H9 (cell line): ENCODE data around the gene CASP4. TPM values are rescaled to one million over a fixed set of nuclear protein-coding genes. Genes with fewer than 3 reads are reported as not detected.
A peak's percentile ranks its signal among the peaks of the same experiment; 100 is the strongest.

Experiments used
- DNase-seq: peaks from one replicate; pipeline ENCODE4 v3.0.0-alpha.2; 2017
- H2AFZ ChIP-seq: one replicate; pipeline ENCODE4 v1.6.1; 2013; ENCODE audit warnings: mild to moderate bottlenecking, low read length, control low read depth, moderate library complexity
- H2AK5ac ChIP-seq: 2 replicates; pipeline ENCODE4 v1.6.1; 2013; ENCODE audit warnings: low read length, control low read depth, mixed read lengths; ENCODE audit not compliant: insufficient read length
- H2BK120ac ChIP-seq: one replicate; pipeline ENCODE4 v1.6.1; 2013; ENCODE audit warnings: low read depth, mild to moderate bottlenecking, low read length, control low read depth, inconsistent platforms; ENCODE audit not compliant: poor library complexity, severe bottlenecking
- H2BK12ac ChIP-seq: 2 replicates; pipeline ENCODE4 v1.6.1; 2013; ENCODE audit warnings: low read length, control low read depth, mixed read lengths, low read depth; ENCODE audit not compliant: insufficient read length
- H2BK15ac ChIP-seq: 2 replicates; pipeline ENCODE4 v1.6.1; 2013; ENCODE audit warnings: low read depth, low read length, control low read depth
- H2BK20ac ChIP-seq: one replicate; pipeline ENCODE4 v1.6.1; 2013; ENCODE audit warnings: low read depth, mild to moderate bottlenecking, low read length, control low read depth, inconsistent platforms; ENCODE audit not compliant: poor library complexity, severe bottlenecking
- H2BK5ac ChIP-seq: 2 replicates; pipeline ENCODE4 v1.6.1; 2013; ENCODE audit warnings: low read length, control low read depth, mixed read lengths; ENCODE audit not compliant: insufficient read length
- H3K14ac ChIP-seq: 2 replicates; pipeline ENCODE4 v1.6.1; 2013; ENCODE audit warnings: low read length, control low read depth; ENCODE audit not compliant: insufficient read depth
- H3K18ac ChIP-seq: 2 replicates; pipeline ENCODE4 v1.6.1; 2013; ENCODE audit warnings: low read depth, mild to moderate bottlenecking, mixed read lengths, low read length, control low read depth; ENCODE audit not compliant: insufficient read length
- H3K23ac ChIP-seq: 2 replicates; pipeline ENCODE4 v1.6.1; 2013; ENCODE audit warnings: low read length, control low read depth, mixed read lengths, low read depth; ENCODE audit not compliant: insufficient read length
- H3K23me2 ChIP-seq: 2 replicates; pipeline ENCODE4 v1.6.1; 2013; ENCODE audit warnings: low read depth, mild to moderate bottlenecking, mixed read lengths, low read length, control low read depth; ENCODE audit not compliant: insufficient read length, poor library complexity, severe bottlenecking
- H3K27ac ChIP-seq: 2 replicates; pipeline ENCODE4 v1.5.1; 2013; ENCODE audit warnings: low read length, control low read depth, mixed read lengths, low read depth; ENCODE audit not compliant: insufficient read length
- H3K27me3 ChIP-seq: 2 replicates; pipeline ENCODE4 v1.6.1; 2013; ENCODE audit warnings: low read length, control low read depth, inconsistent platforms; ENCODE audit not compliant: insufficient read depth
- H3K4ac ChIP-seq: 2 replicates; pipeline ENCODE4 v1.6.1; 2013; ENCODE audit warnings: low read depth, mild to moderate bottlenecking, control low read depth, inconsistent platforms, low read length, moderate library complexity
- H3K4me1 ChIP-seq: 2 replicates; pipeline ENCODE4 v1.6.1; 2013; ENCODE audit warnings: low read length, control low read depth, inconsistent platforms; ENCODE audit not compliant: insufficient read depth
- H3K4me2 ChIP-seq: 2 replicates; pipeline ENCODE4 v1.6.1; 2013; ENCODE audit warnings: low read length, control low read depth, mixed read lengths; ENCODE audit not compliant: insufficient read length, insufficient read depth
- H3K56ac ChIP-seq: 2 replicates; pipeline ENCODE4 v1.6.1; 2013; ENCODE audit warnings: low read depth, mild to moderate bottlenecking, mixed read lengths, low read length, control low read depth; ENCODE audit not compliant: insufficient read length
- H3K79me1 ChIP-seq: 2 replicates; pipeline ENCODE4 v1.6.1; 2013; ENCODE audit warnings: low read depth, mild to moderate bottlenecking, moderate library complexity, low read length, control low read depth, inconsistent platforms; ENCODE audit not compliant: insufficient read depth, poor library complexity, severe bottlenecking
- H3K79me2 ChIP-seq: 2 replicates; pipeline ENCODE4 v1.6.1; 2013; ENCODE audit warnings: low read length, control low read depth, inconsistent platforms; ENCODE audit not compliant: insufficient read depth
- H3K9ac ChIP-seq: 2 replicates; pipeline ENCODE4 v1.6.1; 2013; ENCODE audit warnings: low read length, control low read depth, mixed read lengths; ENCODE audit not compliant: insufficient read length; ENCODE audit errors: extremely low read depth
- H3K9me3 ChIP-seq: one replicate; pipeline ENCODE4 v1.6.1; 2013; ENCODE audit warnings: low read depth, low read length, inconsistent platforms; ENCODE audit not compliant: control insufficient read depth
- H3T11ph ChIP-seq: one replicate; pipeline ENCODE4 v1.6.1; 2013; ENCODE audit warnings: mild to moderate bottlenecking, low read length, control low read depth, inconsistent platforms
- H4K20me1 ChIP-seq: one replicate; pipeline ENCODE4 v1.6.1; 2013; ENCODE audit not compliant: control insufficient read depth, insufficient read length, insufficient read depth
- H4K5ac ChIP-seq: 2 replicates; pipeline ENCODE4 v1.6.1; 2013; ENCODE audit warnings: low read depth, mild to moderate bottlenecking, mixed read lengths, low read length, control low read depth; ENCODE audit not compliant: insufficient read length
- H4K8ac ChIP-seq: replicated peaks from 2 replicates; pipeline ENCODE4 v1.6.1; 2013; ENCODE audit warnings: low read length, control low read depth, mixed read lengths, low read depth; ENCODE audit not compliant: insufficient read length
- H4K91ac ChIP-seq: 2 replicates; pipeline ENCODE4 v1.6.1; 2013; ENCODE audit warnings: low read depth, mild to moderate bottlenecking, moderate library complexity, mixed read lengths, low read length, control low read depth; ENCODE audit not compliant: insufficient read length
- H3K27ac Mint-ChIP-seq, 3 experiments: 2 replicates in 2 of 3; 3 replicates in 1 of 3; pipeline ENCODE4 v1.8.0; 2020 to 2021; ENCODE audit warnings: mixed read lengths in 3 of 3, mild to moderate bottlenecking in 1 of 3, moderate library complexity in 1 of 3
- H3K27me3 Mint-ChIP-seq: 2 replicates; pipeline ENCODE4 v1.8.0; 2021; ENCODE audit warnings: low read depth, mild to moderate bottlenecking, moderate library complexity, mixed read lengths
- H3K36me3 Mint-ChIP-seq, 3 experiments: 2 replicates in 2 of 3; 3 replicates in 1 of 3; pipeline ENCODE4 v1.8.0; 2020 to 2021; ENCODE audit warnings: low read depth in 3 of 3, mixed read lengths in 3 of 3; ENCODE audit not compliant: insufficient read depth in 1 of 3
- H3K4me1 Mint-ChIP-seq, 2 experiments: 2 replicates each; pipeline ENCODE4 v1.8.0; 2020; ENCODE audit warnings: mixed read lengths in 2 of 2
- H3K4me3 Mint-ChIP-seq, 2 experiments: 2 replicates in 1 of 2; 3 replicates in 1 of 2; pipeline ENCODE4 v1.8.0; 2020 to 2021; ENCODE audit warnings: mild to moderate bottlenecking in 2 of 2, mixed read lengths in 2 of 2, moderate library complexity in 1 of 2
- H3K9me3 Mint-ChIP-seq, 2 experiments: 2 replicates in 1 of 2; 3 replicates in 1 of 2; pipeline ENCODE4 v1.8.0; 2020; ENCODE audit warnings: mild to moderate bottlenecking in 2 of 2, mixed read lengths in 2 of 2, moderate library complexity in 1 of 2
- WGBS: extraction: QIAGEN DNeasy Blood & Tissue Kit; methylation state at CpG from one replicate; pipeline ENCODE4 v1.1.7; 2013; ENCODE audit warnings: missing lambda C conversion rate, low lambda C conversion rate, mixed read lengths; ENCODE audit not compliant: insufficient read length; ENCODE audit errors: extremely low coverage; 5-methylcytosine and 5-hydroxymethylcytosine counted together
- total RNA-seq: library from RNA; stranded (reverse); gene quantifications from 2 replicates; pipeline ENCODE4 v1.2.1, GENCODE V29; 2021
- TF ChIP-seq, protein P1 (sequence below): fragments of 200-600 bp; sonication (generic); conservative IDR thresholded peaks from 3 replicates; pipeline ENCODE4 v1.8.0; 2021; ENCODE audit warnings: antibody characterized with exemption, mild to moderate bottlenecking

The CASP4 gene
- total RNA-seq, 1 experiment from 2014 or later = not detected

DNA sequence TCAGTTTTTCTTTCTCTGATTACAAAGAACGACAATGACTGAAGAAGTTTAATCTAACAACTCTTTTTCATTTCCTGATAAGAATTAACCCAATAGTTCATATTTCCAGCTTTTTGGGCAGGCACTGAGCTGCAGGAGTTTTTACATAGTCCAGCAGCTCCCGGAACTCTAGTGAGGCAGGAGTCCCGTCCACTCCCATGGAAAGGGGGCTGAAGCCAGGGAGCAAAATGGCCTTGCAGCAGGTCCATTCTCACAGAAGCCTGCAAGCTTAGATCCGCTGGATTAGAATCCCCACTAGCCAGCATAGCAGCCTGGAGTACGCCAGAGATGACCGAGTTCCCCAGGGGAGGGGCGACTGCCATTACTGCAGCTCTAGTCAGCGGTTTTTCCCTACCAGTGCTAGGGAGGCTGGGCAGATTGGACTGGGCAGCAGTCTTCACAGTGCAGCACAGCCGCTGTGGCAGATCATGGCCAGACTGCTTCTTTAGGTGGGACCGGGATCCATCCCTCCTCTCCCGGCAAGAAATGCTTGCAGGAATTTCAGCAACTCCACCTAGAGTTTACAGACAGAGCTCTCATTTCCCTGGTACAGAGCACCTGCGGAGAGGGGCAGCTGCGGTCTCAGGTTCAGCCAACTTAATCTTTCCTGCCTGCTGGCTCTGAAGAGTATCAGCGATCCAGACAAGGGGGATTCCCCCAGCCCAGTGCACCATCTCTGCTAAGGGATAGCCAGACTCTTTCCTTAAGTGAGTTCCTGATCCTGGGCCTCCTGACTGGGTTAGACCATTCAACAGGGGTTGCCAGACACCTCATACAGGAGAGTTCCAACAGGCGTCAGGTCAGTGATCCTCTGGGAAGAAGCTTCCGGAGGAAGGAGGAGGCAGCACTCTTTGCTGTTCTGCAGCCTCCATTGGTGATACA lies 742 bp upstream of the CASP4 start:
- no peak overlapping the region for H3K14ac ChIP-seq
- no peak overlapping the region for H3K23ac ChIP-seq
- H3K56ac ChIP-seq = no peak overlapping the region
- no peak overlapping the region for H2AFZ ChIP-seq
- no peaks in the 10 kb centered on the region for H3K4me1 ChIP-seq
- H2BK15ac ChIP-seq = no peak overlapping the region
- no peaks in the 10 kb centered on the region for H3K27me3 Mint-ChIP-seq
- no peak overlapping the region for H3K4me2 ChIP-seq
- peaks cover 14 to 42% (median 21%) of the 10 kb centered on the region in 3 experiments for H3K36me3 Mint-ChIP-seq
- H2BK120ac ChIP-seq = no peak overlapping the region
- DNase-seq = peak; percentile 67
- WGBS = no CpG with 5 or more reads among the region's 16 CpGs
- no peaks in the 10 kb centered on the region for H4K20me1 ChIP-seq
- H3K4me3 Mint-ChIP-seq = no peak overlapping the region
- H2AK5ac ChIP-seq = no peak overlapping the region
- no peaks in the 10 kb centered on the region for H3K23me2 ChIP-seq
- H3T11ph ChIP-seq = no peak overlapping the region
- H3K9me3 Mint-ChIP-seq = peaks cover 25 to 42% of the 10 kb centered on the region in 2 experiments
- H3K79me1 ChIP-seq = no peaks in the 10 kb centered on the region
- no peak overlapping the region for H4K5ac ChIP-seq
- no peak overlapping the region for H3K4ac ChIP-seq
- no peak overlapping the region for H4K8ac ChIP-seq
- H3K4me1 Mint-ChIP-seq = peaks cover 11 to 14% of the 10 kb centered on the region in 2 experiments
- no peak overlapping the region for H2BK5ac ChIP-seq
- H4K91ac ChIP-seq = no peak overlapping the region
- H3K79me2 ChIP-seq = no peaks in the 10 kb centered on the region
- H3K18ac ChIP-seq = no peak overlapping the region
- no peaks in the 10 kb centered on the region for H3K27me3 ChIP-seq
- no peak overlapping the region for H3K9ac ChIP-seq
- H3K27ac ChIP-seq = no peak overlapping the region
- H2BK12ac ChIP-seq = no peak overlapping the region
- H3K27ac Mint-ChIP-seq = no peak overlapping the region; a peak in 1 of 7 replicates
- H2BK20ac ChIP-seq = no peak overlapping the region
- TF ChIP-seq, protein P1, sequence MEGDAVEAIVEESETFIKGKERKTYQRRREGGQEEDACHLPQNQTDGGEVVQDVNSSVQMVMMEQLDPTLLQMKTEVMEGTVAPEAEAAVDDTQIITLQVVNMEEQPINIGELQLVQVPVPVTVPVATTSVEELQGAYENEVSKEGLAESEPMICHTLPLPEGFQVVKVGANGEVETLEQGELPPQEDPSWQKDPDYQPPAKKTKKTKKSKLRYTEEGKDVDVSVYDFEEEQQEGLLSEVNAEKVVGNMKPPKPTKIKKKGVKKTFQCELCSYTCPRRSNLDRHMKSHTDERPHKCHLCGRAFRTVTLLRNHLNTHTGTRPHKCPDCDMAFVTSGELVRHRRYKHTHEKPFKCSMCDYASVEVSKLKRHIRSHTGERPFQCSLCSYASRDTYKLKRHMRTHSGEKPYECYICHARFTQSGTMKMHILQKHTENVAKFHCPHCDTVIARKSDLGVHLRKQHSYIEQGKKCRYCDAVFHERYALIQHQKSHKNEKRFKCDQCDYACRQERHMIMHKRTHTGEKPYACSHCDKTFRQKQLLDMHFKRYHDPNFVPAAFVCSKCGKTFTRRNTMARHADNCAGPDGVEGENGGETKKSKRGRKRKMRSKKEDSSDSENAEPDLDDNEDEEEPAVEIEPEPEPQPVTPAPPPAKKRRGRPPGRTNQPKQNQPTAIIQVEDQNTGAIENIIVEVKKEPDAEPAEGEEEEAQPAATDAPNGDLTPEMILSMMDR = 0 out of 3 replicates have a peak, but pooled peaks have one; percentile 11
- H3K9me3 ChIP-seq = peaks cover 6% of the 10 kb centered on the region
